NCI-H187 (cell line): ENCODE data around the gene C4A.
"Not testable (repeated sequence)": the region's sequence is repeated elsewhere in the genome, so short reads cannot be mapped to it uniquely, and the experiment has no call there.

Experiments used
- DNase-seq, 2 experiments: peaks; one replicate each; lab custom pipeline; 2025; lab: John Stamatoyannopoulos, UW

Gene C4A

DNA sequence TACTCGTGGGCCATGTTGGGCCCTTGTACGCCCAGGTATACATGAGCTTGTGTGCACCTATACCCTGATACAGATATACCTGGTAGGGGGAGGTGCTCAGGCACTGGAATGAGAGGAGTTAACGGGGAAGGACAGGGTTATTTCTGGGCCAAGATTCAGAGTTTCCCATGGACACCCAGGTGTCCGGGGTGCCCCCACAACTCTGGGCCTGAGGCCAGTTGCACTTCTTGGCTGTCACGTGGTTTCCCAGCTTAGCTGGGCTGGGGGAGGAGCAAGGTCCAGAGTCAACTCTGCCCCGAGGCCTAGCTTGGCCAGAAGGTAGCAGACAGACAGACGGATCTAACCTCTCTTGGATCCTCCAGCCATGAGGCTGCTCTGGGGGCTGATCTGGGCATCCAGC is at the start of gene C4A:
C4A (plus strand) TSS at position 314 of the 400 bp plus-strand sequence; CDS start at position 365, 51 bp downstream.
- not testable (repeated sequence) for DNase-seq

DNA sequence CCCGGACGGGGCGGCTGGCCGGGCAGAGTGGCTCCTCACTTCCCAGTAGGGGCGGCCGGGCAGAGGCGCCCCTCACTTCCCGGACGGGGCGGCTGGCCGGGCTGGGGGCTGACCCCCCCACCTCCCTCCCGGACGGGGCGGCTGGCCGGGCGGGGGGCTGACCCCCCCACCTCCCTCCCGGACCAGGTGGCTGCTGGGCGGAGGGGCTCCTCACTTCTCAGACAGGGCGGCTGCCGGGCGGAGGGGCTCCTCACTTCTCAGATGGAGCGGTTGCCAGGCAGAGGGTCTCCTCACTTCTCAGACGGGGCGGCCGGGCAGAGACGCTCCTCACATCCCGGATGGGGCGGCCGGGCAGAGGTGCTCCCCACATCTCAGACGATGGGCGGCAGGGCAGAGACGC is 49.7 kb upstream of the C4A start:
- not testable (repeated sequence) for DNase-seq

DNA sequence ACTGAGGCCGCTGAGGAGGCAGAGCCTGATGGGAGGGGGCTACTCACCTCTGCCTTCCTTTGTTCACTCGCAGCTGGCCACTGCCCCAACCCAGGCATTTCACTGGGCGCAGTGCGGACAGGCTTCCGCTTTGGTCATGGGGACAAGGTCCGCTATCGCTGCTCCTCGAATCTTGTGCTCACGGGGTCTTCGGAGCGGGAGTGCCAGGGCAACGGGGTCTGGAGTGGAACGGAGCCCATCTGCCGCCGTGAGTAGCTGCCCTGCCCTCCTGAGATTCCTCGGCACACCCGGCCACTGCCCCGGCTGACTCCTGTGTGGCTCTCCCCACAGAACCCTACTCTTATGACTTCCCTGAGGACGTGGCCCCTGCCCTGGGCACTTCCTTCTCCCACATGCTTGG is 48.3 kb upstream of the C4A start:
- DNase-seq: no peak

DNA sequence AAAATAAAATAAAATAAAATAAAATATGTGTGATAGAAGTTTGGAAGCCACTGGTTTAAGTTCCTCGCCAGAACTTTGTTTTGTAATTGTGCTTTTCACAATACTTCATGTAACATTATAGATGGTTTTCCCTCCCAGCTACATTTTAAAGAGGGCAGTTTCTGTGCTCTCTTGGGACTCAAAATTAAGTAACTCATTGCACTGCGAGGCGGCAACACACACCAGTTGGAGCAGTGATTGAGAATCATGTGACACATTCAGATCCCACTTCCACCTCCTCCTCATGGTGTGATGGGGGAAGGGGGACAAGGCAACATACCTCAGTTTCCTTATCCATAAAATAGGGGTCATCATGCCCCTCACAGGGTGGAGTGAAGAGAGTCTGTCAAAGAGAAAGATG is 46.8 kb upstream of the C4A start:
- DNase-seq: no peak

DNA sequence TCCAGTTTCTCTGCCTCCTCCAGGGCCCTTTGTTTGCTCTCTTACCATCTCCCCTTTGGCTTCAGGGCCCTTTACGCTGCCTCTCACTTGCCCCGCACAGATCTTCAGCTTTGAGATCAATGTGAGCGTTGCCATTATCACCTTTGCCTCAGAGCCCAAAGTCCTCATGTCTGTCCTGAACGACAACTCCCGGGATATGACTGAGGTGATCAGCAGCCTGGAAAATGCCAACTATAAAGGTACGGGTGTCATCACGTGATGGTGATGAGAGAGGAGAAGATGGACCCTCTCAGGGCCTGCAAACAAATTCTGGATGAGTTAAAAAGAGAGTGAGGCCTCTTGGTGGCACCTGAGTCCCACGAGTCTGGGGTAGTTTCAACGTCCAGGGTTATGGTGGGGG is 46.0 kb upstream of the C4A start:
- no peak for DNase-seq

DNA sequence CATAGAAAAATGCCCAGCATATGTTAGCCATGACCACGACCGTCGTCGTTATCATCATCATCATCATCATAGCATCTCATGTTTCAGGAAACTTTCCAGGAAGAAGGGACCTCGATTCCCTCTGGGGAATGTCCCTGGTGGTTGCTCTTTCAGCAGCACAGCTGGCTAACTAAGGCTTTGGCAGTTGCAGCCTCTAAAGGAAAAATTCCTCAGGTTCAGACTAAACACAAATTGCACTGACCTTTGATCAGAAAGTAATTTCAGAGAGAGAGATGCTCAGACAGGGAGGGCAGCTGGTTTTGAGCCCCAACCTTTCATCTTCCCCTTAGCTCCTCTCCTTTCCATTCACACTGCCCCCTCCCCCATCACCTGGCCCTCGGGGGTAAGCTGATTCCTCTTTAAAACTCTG is 41.6 kb upstream of the C4A start:
- no peak for DNase-seq

DNA sequence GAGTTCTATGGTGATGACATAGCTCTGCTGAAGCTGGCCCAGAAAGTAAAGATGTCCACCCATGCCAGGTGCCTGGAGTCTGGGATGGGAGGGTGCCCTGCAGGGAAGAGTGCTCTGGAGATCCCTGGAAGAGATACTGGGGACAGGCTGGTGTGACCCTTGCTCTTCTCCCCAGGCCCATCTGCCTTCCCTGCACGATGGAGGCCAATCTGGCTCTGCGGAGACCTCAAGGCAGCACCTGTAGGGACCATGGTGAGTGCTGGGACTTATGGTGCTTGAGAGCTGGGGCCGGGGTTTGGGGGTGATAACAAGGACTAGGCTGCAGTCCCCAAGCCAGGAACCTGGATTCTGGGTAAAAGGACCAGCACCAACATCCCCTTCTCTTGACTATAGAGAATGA is 38.1 kb upstream of the C4A start:
- no peak for DNase-seq

DNA sequence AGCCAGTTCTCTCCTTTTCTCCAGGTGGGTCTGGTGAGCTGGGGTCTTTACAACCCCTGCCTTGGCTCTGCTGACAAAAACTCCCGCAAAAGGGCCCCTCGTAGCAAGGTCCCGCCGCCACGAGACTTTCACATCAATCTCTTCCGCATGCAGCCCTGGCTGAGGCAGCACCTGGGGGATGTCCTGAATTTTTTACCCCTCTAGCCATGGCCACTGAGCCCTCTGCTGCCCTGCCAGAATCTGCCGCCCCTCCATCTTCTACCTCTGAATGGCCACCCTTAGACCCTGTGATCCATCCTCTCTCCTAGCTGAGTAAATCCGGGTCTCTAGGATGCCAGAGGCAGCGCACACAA is 36.7 kb upstream of the C4A start:
- no peak for DNase-seq

DNA sequence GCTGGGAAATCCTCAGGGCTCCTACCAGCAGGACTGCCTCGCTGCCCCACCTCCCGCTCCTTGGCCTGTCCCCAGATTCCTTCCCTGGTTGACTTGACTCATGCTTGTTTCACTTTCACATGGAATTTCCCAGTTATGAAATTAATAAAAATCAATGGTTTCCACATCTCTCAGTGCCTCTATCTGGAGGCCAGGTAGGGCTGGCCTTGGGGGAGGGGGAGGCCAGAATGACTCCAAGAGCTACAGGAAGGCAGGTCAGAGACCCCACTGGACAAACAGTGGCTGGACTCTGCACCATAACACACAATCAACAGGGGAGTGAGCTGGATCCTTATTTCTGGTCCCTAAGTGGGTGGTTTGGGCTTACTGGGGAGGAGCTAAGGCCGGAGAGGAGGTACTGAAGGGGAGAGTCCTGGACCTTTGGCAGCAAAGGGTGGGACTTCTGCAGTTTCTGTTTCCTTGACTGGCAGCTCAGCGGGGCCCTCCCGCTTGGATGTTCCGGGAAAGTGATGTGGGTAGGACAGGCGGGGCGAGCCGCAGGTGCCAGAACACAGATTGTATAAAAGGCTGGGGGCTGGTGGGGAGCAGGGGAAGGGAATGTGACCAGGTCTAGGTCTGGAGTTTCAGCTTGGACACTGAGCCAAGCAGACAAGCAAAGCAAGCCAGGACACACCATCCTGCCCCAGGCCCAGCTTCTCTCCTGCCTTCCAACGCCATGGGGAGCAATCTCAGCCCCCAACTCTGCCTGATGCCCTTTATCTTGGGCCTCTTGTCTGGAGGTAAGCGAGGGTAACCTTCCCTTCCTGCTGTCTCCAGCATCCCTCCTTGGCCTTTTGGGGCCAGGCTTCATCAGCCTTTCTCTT is 36.1 kb upstream of the C4A start, which contains the start of gene CFB:
CFB (plus strand) TSS at position 589 of the 863 bp plus-strand sequence; CDS start at position 716, 127 bp downstream.
- DNase-seq: no peak

DNA sequence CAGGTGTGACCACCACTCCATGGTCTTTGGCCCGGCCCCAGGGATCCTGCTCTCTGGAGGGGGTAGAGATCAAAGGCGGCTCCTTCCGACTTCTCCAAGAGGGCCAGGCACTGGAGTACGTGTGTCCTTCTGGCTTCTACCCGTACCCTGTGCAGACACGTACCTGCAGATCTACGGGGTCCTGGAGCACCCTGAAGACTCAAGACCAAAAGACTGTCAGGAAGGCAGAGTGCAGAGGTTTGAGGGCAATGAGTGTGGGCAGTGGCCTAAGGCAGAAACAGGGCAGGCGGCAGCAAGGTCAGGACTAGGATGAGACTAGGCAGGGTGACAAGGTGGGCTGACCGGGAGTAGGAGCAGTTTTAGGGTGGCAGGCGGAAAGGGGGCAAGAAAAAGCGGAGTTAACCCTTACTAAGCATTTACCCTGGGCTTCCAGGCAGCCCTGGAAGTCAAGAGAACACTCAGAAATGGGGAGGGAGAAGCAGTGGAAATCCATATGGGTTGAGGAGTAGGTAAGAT is 35.4 kb upstream of the C4A start:
- DNase-seq: no peak

DNA sequence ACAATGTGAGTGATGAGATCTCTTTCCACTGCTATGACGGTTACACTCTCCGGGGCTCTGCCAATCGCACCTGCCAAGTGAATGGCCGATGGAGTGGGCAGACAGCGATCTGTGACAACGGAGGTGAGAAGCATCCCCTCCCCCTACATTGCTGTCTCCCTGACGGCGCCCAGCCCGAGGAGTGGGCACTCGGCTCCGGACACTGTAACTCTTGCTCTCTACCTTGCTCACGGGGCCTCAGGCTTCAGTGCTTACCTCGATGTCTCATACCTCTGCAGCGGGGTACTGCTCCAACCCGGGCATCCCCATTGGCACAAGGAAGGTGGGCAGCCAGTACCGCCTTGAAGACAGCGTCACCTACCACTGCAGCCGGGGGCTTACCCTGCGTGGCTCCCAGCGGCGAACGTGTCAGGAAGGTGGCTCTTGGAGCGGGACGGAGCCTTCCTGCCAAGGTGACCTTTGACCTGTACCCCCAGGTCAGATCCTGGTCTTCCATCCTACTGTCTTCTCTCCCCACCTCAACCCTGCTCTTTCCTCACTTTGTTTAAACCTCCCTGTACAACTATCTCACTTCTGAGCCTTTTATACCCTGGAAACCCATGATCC is 34.7 kb upstream of the C4A start:
- no peak for DNase-seq

DNA sequence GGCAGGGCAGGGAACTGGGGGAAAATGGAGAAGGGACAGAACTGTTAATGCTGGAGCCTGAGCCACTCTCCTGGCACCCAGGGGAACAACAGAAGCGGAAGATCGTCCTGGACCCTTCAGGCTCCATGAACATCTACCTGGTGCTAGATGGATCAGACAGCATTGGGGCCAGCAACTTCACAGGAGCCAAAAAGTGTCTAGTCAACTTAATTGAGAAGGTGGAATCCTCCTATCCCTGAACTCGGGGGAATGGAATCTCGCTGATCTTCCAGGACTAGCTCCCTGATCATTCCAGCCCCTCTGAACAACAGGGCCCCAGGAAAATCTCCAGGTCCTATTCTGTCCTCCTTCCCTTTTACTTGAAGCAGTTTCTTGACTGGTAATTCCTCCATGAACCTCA is 34.0 kb upstream of the C4A start:
- no peak for DNase-seq

DNA sequence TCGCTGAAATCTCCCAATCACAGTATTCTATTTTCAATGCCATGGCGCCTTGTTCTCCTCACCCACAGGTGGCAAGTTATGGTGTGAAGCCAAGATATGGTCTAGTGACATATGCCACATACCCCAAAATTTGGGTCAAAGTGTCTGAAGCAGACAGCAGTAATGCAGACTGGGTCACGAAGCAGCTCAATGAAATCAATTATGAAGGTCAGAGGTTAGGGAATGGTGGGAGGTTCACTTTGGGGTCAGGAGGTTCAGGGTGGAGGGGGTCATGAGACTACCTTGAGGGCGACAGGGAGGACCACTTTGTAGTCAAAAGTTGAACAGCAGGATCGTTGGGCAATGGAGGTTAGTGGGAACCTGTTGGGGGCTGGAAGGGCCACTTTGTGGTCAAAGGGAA is 33.6 kb upstream of the C4A start:
- no peak for DNase-seq

DNA sequence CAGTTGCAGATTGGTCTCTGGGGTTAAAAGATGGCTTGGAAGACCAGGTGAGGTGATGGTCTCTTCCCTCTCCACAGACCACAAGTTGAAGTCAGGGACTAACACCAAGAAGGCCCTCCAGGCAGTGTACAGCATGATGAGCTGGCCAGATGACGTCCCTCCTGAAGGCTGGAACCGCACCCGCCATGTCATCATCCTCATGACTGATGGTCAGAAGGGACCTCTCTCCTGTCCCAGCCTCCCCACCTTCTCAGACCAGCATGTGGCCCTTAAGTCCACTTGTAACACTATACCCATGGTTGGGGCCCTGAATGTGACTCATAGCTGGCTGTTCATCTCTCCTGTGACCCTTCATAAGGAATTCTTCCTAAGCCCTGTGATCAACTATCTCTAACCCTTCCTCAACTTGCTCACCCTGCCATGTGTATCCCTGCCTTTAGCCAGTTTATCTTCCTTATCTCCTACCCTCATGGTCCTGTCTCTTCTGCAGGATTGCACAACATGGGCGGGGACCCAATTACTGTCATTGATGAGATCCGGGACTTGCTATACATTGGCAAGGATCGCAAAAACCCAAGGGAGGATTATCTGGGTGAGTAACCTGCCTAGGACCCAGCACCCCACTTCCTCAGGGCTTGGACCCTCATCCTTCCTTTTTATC is 33.0 kb upstream of the C4A start:
- DNase-seq: no peak

DNA sequence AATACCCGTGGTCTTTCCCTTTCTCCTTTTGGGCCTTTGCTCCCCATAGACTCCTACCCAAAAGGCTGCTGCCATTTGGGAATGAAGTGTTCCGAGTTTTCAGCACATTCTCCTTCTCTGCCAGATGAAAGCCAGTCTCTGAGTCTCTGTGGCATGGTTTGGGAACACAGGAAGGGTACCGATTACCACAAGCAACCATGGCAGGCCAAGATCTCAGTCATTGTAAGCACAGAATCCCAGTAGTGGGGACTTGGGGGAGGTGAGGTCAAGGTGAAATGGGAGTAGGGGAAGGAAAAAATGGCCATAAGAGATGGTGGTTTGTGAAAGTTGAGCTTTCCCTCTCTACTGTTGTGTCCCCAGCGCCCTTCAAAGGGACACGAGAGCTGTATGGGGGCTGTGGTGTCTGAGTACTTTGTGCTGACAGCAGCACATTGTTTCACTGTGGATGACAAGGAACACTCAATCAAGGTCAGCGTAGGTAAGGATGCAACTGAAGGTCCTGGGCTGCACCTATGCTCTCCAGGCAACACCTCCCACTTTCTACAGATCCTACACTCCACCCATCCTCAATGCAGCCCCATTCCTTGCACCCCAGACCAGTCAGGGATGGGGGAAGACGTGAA is 31.8 kb upstream of the C4A start:
- no peak for DNase-seq

DNA sequence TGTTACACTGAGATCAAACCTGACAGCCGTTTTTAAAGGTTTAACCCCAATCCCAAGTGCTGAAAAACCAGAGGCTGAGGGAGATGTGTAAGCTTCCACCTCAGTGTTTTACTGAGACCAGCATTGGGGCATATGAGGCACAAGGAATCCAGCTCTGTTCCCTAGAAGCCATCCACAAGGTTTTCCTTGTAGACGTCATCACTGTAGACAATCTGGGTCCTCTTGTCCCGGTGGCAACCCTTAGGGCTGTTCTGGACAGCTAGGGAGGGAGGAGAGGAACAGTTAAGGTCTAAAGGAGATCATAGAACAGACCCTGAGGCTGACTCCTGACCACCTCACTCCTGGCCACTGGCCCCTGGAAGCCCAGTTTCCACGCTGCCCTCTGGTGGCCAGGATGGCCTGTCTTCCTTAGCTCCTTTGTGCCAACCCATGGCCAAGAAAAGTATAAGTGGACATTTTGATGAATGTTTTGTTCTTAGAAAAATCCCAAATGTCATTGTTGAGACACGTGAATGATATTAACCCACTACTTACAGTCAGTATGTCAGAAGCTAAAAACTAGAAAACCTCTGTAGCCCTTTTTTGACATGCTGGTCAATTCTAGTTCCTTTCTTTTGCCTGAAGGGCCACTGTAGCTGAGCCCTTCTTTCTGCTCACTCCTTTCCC is 29.6 kb upstream of the C4A start:
- no peak for DNase-seq

DNA sequence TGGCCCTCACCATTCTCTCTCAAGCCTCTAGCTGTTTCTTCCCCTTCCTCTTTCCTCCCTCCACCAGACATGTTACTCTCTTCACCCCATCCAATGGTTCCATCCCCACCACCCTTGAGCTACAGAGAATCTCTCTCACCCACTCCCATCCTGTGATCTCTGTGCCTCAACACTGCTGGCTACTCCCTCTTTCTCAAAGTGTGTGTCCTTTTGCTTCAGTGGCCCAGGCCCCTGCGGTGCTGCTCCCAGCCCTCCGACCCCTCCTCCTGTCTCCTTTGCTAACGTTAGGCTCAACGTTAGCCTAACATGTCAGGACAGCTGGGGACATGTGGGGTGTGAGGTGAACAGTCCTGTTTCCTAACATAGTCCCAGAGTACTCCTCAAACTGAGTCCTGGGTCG is 29.0 kb upstream of the C4A start:
- no peak for DNase-seq

DNA sequence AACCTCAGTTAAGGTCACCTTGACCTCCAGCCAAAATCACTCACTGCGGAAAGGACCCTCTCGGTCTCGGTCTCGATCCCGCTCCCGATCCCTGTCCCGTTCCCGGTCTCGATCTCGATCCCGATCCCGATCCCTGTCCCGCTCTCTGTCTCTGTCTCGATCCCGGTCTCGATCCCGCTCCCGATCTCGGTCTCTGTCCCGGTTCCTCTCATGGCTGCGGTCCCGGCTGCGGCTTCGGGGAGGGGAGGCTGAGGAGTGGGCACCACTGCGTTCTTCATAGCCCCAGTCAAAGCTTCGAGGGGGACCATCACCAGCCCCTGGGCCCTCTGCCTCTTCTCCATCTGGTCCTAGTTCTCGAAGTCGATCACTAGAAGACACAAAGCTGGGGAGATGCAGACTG is 27.3 kb upstream of the C4A start:
- DNase-seq: no peak

DNA sequence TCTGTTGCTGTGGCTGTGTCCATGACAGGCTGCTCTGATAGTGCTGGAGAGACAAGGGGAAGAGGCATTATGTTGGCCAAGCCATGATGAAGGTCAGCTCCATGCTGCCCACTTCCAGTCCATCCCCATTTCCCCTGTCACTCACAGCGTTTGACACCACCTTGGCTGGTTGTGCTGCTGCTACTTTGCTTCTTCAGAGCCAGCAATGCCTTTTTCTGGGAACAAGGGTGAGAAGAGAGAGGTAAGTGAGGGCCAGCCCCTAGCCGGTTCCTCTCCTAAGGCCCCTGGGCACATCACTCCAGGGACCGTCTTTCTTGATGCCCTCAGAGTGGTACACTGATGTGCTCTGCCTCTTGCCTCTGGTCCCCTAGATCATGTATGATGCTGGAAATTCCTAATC is 25.1 kb upstream of the C4A start:
- no peak for DNase-seq

DNA sequence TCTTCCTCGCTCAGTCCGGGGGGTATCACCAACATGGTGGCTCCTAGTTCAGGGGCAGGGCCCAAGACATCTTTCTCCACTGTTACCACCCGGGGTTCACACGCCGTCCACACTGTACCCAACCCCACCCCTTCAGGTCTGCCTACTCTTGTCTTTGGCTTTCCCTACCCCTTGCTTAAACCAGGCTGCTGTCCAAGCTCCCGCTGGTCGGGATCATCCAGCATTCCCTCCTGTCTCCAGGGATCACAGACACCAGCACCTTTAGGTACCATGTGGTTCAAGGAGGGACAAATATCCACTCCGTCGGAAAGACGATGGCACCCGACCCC is 23.5 kb upstream of the C4A start:
- no peak for DNase-seq

DNA sequence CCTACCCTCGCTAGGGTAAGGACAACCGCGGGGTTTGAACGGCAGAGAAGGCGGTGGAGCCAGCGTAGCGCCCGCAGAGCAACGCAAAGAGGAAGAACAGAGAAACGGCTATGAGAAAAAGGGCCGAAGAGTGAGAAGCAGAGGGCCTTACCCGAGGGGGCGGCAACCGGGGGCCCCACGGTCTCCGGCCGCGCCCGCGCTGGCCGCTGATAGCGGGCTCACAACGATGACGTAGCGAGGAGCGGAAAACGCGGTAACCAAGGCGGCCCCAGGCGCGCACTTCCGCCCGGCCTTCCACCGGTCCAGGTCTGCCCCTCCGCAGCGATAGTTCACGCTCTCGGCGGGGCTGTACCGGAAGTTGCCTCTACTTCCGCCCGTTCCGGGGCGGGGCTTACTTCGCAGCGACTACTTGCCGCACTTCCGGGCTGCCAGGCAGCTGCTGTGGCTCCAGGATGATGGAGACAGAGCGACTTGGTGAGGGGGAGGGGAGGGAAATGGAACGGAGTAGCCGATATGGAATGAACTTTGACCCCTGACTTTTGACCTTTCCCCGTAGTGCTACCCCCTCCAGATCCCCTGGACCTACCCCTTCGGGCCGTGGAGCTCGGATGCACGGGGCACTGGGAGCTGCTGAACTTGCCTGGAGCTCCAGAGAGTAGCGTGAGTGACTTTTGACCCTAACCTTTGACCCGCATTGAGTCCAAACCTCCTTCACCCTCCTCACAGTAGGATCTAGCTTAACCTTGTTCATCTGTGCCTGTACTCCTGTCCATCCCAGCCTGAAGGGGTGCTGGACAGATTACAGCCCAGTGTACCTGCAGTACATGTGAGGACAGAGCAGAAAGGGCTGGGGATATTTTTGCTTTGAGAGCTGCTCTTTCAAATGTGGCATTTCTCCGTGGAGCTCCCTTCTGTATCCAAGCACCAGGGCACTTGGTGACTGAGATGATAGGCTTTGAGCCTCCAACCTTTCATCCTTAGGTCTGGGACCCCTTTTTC is 22.8 kb upstream of the C4A start, which contains the start of the genes NELFE and SKIC2:
NELFE (minus strand) TSS at position 231 of the 999 bp plus-strand sequence. CDS start 525 bp downstream, outside the sequence.
SKIC2 (plus strand) TSS at position 435 of the 999 bp plus-strand sequence; CDS start at position 453, 18 bp downstream.
- peak; percentile 94 to 97 for DNase-seq
